ENCODE data around the gene ACSF3.

DNA sequence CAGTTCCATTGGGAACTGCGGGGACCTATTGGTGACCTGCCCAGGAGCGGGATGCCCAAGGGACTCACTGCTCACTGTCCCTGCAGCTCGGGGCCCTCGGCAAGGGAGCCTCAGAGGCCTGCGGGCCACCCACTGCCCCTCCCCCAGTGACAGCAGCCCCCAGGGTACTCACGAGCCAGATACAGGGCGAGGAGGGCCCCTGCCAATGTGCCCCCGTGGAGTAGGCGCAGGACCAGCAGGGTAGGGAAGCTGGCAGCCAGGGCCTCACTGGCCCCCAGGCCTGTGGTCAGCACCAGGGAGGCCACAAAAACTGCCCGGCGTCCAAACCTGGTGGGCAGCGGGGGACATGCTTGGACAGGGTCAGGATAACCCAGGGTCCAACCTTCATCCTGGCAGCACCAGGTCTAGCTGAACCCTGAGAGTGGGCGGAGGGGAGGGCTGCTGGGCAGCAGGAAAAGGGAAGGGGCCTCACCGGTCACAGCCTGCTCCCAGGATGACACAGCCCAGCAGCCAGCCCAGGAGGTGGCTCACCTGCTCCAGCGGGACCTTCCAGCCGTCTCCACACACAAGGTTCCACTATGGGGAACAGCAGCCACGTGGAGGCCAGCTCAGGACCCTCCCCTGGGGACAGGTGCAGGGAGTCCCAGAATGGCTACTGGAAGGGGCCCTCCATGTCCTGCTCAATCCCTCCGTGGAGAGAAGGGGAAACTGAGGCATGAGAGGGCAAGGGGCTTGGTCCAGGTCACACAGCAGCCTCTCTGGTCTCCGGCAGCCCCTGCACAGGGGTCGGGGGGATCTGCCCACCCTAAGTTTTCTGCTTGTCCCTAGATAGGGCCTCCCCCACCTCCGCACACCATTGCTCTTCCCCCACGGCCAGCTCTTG, 105.8 kb downstream of the ACSF3 start:
- TF ChIP-seq EZH2 (IDR thresholded peaks at IDR 0.05) (no peak), POLR2AphosphoS5 (IDR thresholded peaks at IDR 0.05; ENCODE audit: borderline replicate concordance, low read depth, low read length) (no peak), FOXP2 (optimal IDR thresholded peaks at IDR 0.05; ENCODE audit: control extremely low read depth, extremely low read length, insufficient read depth) (no peak)

Data from SK-N-MC (cell line).